CD4-positive, alpha-beta T cell treated with Interleukin-1 beta for 1 hour (primary cell): ENCODE measurements around the gene DCLRE1B.
"Not testable (repeated sequence)": the region's sequence is repeated elsewhere in the genome, so short reads cannot be mapped to it uniquely, and the experiment has no call there.

ENCODE experiments used
- DNase-seq, 2 donors: peaks; one replicate each; pipeline ENCODE4 v3.0.0-alpha.2; 2020 to 2022

DCLRE1B gene

GRCh38 chr1:113928941-113929749, 24.0 kb downstream of the DCLRE1B start, which contains the start of gene HIPK1:
Gene HIPK1 (plus strand): TSS chr1:113929324.
- peak; percentile 92 to 94 for DNase-seq

- peak; percentile 84 to 86 for DNase-seq
Observed at GRCh38 chr1:113929750-113930498, 24.8 kb downstream of the DCLRE1B start.

GRCh38 chr1:113930499-113931161, 25.5 kb downstream of the DCLRE1B start:
- peak; percentile 90 to 91 for DNase-seq

- peak in 1 of 2 donors; percentile 59 for DNase-seq
Observed at GRCh38 chr1:113931451-113931851, 26.3 kb downstream of the DCLRE1B start.

- DNase-seq: no peak
Observed at GRCh38 chr1:113934006-113934405, 28.9 kb downstream of the DCLRE1B start.

- DNase-seq: no peak
Observed at GRCh38 chr1:113934511-113935055, 29.5 kb downstream of the DCLRE1B start.

GRCh38 chr1:113935176-113935575, 30.1 kb downstream of the DCLRE1B start:
- no peak for DNase-seq

GRCh38 chr1:113935970-113936369, 30.8 kb downstream of the DCLRE1B start:
- peak in 1 of 2 donors; percentile 32 for DNase-seq

- DNase-seq: no peak
Observed at GRCh38 chr1:113937146-113937545, 32.0 kb downstream of the DCLRE1B start.

- no peak for DNase-seq
Observed at GRCh38 chr1:113938192-113938591, 33.1 kb downstream of the DCLRE1B start.

- peak; percentile 56 to 65 for DNase-seq
Observed at GRCh38 chr1:113940365-113941244, 35.5 kb downstream of the DCLRE1B start.

GRCh38 chr1:113941245-113941559, 36.1 kb downstream of the DCLRE1B start:
- DNase-seq: no peak

GRCh38 chr1:113942527-113942926, 37.4 kb downstream of the DCLRE1B start:
- DNase-seq: no peak

- no peak for DNase-seq
Observed at GRCh38 chr1:113943028-113943811, 38.1 kb downstream of the DCLRE1B start.

GRCh38 chr1:113945329-113945728, 40.2 kb downstream of the DCLRE1B start:
- no peak for DNase-seq

- no peak for DNase-seq
Observed at GRCh38 chr1:113946112-113946511, 41.0 kb downstream of the DCLRE1B start.

GRCh38 chr1:113946678-113947387, 41.7 kb downstream of the DCLRE1B start:
- DNase-seq: no peak

GRCh38 chr1:113947388-113948107, 42.4 kb downstream of the DCLRE1B start:
- DNase-seq: peak in 1 of 2 donors; percentile 35

GRCh38 chr1:113948151-113948550, 43.0 kb downstream of the DCLRE1B start:
- not testable (repeated sequence) for DNase-seq

GRCh38 chr1:113949007-113949406, 43.9 kb downstream of the DCLRE1B start:
- DNase-seq: peak in 1 of 2 donors; percentile 29
